Measurements from ENCODE around the gene IFNA2.

The IFNA2 gene

DNA sequence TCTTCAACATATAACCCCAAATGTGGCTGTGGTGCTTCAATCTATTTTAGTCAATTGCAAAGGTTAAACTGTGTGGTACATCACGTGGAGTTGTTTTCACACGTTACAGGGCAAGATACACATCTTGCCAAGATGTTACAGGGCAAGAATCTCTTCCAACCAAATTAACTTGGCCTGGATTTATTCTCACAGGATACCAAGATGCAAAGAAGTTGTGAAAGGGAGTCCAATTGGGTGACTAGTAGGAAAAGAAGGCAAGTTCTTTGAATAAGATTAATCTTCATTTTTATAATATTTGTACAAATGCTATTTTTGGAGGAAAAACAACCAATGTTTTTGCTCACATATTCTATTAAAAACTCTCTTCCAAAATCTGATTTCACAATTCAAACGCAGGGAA lies 18.9 kb upstream of the IFNA2 start:
- TF ChIP-seq, protein P1, sequence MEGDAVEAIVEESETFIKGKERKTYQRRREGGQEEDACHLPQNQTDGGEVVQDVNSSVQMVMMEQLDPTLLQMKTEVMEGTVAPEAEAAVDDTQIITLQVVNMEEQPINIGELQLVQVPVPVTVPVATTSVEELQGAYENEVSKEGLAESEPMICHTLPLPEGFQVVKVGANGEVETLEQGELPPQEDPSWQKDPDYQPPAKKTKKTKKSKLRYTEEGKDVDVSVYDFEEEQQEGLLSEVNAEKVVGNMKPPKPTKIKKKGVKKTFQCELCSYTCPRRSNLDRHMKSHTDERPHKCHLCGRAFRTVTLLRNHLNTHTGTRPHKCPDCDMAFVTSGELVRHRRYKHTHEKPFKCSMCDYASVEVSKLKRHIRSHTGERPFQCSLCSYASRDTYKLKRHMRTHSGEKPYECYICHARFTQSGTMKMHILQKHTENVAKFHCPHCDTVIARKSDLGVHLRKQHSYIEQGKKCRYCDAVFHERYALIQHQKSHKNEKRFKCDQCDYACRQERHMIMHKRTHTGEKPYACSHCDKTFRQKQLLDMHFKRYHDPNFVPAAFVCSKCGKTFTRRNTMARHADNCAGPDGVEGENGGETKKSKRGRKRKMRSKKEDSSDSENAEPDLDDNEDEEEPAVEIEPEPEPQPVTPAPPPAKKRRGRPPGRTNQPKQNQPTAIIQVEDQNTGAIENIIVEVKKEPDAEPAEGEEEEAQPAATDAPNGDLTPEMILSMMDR (IDR thresholded peaks at IDR 0.05; ENCODE audit: low read depth, low read length, missing control alignments) = no peak
- H3K4me3 ChIP-seq (replicated peaks; ENCODE audit: low read depth, low read length) = no peak overlapping the region

DNA sequence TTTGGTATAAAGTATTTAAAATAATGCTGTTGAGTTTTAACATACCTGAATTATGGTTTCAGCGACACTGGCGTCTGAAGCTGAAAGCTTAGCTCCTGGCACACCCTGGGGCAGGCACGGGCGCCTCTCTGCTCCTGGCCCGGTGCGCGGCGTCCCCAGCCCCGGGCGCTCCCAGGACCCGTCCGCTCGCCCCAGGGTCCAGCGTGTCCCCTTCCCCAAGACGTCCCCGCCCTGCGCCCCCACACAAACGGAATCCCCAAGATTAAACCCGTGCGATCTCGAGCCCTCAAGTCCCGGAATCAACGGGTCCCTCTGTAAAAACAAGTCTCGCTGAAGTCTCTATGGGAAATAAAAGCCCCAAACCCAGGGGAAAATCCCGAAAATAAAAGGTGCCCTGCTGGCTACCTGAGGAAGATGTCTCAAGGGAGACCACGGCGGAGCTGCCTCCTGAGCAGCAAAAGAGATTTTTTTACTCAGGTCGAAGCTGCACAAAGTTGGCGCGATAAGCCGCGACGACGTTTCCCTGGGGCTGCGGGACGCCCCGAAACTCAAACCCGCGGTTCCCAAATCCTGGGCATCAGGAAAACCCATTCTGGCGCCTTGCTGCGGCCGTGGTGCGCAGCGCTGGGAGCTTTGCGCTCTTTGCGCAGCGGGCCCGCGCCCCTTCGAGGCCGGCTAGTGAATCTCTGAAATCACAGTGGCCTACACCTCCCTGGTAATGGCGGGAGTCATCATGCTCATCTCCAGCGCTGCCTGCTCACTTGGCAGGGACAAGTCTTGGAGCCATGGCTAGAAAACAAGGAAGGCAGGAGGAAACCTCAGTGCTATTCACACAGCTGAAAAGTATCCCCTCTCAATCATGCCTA lies 17.4 kb upstream of the IFNA2 start:
- no peak overlapping the region for H3K4me3 ChIP-seq (replicated peaks; ENCODE audit: low read depth, low read length)
- no peak for DNase-seq (ENCODE audit: extremely low read depth, low read depth)
- TF ChIP-seq, protein P1 (IDR thresholded peaks at IDR 0.05; ENCODE audit: low read depth, low read length, missing control alignments) = no peak

More for the DNA sequence above, 18.9 kb upstream of the IFNA2 start:
- no peak for DNase-seq (ENCODE audit: extremely low read depth, low read depth)

DNA sequence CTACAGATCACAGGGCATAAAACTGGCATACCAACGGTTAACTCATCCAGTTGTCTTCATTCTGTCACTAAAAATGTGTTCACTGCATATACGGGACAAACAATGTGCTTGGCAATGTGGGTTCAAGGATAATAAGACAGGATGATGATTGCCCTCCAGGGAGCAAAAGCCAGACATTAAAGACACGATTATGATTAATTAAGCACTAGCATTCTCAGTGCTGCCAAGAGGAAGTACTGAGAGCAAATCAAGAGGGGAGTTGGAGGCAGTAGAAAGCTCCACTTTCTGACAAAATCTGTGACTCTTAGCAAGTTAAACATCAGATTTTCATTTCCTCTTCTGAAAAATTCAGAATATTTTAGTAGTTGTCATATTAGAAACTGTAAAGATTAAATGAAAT lies 14.8 kb upstream of the IFNA2 start:
- TF ChIP-seq, protein P1 (IDR thresholded peaks at IDR 0.05; ENCODE audit: low read depth, low read length, missing control alignments) = no peak
- no peak for DNase-seq (ENCODE audit: extremely low read depth, low read depth)

GRCh38 chr9:21398955-21399489 lies 13.8 kb upstream of the IFNA2 start:
- TF ChIP-seq, protein P1 (IDR thresholded peaks at IDR 0.05; ENCODE audit: low read depth, low read length, missing control alignments) = no peak

More for the DNA sequence above, 14.8 kb upstream of the IFNA2 start:
- no peak overlapping the region for H3K4me3 ChIP-seq (replicated peaks; ENCODE audit: low read depth, low read length)

DNA sequence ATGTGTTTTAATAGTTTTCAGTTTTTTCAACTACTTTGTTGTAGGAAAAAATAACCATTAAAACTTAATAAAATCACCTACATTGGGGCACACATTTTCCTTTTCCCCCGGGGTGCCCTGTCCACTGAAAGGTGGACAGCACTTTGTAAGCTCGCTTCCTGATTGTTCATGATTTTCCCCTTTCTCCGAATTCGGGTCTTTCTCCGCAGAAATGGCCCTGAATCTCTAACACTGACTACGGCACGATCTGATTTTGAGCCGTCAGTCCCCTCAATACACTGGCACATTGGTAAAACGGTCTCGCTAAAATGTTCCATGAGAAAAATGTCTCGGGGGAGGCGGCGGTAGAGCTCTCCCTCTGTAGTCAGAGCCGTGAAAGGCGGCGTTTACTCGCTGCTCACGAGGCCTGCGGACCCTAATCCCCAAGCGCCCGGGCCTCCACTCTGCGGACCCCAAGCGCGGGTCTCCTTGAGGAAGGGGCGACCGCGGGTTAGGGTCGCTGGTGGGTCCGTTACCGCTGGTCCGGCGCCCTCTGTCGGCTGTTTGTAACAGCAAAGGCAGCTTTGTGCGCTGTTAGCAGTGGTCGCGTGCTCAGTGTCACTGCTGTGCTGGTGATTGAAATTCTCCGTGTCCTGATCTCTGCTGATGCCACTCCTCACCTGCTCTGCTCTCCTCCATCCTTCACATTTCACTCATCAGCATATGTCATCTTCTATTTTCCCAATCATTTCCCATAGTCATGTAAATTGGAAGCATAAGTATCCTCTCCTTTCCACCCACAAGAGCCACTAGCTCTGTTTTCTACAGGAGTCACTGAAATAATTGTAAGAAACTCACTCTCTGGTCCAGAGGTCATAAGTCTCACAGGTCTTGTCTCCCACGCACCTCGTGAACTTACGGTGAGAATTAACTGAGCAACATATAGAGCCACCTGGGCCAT lies 10.8 kb upstream of the IFNA2 start:
- peak overlapping the region; percentile 35 for H3K4me3 ChIP-seq (replicated peaks; ENCODE audit: low read depth, low read length)
- no peak for DNase-seq (ENCODE audit: extremely low read depth, low read depth)

More at GRCh38 chr9:21398955-21399489, 13.8 kb upstream of the IFNA2 start:
- DNase-seq (ENCODE audit: extremely low read depth, low read depth) = no peak
- H3K4me3 ChIP-seq (replicated peaks; ENCODE audit: low read depth, low read length) = no peak overlapping the region

DNA sequence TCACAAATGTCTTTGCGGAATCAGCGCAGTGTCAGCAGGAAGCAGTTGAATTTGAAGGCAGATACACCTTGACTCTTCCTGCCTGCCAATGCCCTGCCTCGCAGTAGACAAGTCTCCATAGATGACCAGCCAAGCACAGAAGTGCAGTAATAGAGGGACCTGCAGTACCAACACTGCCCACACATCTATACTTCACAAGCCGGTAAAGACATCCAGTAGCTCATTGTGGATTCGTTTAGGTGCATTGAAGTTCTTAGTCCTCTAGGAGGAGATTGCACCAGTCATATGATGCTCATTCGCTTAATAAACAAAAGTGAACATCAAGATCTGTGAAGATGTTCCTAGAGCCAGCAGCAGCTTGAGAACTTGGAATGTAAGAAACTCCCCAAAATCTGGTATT lies 7.1 kb upstream of the IFNA2 start:
- TF ChIP-seq, protein P1 (IDR thresholded peaks at IDR 0.05; ENCODE audit: low read depth, low read length, missing control alignments) = peak; percentile 31
- H3K4me3 ChIP-seq (replicated peaks; ENCODE audit: low read depth, low read length) = no peak overlapping the region
- peak; percentile 2 for DNase-seq (ENCODE audit: extremely low read depth, low read depth)

More for the DNA sequence above, 10.8 kb upstream of the IFNA2 start:
- TF ChIP-seq, protein P1 (IDR thresholded peaks at IDR 0.05; ENCODE audit: low read depth, low read length, missing control alignments) = peak; percentile 85

Measured in HFF-Myc (cell line).